PC-3 (cell line): ENCODE results near the gene STK24. TPM values are rescaled to one million over a fixed set of nuclear protein-coding genes. Genes with fewer than 3 reads are reported as not detected.

ENCODE experiments used
- ATAC-seq: fragments of 200-7000 bp; cut with Tn5 transposase; 2 replicates; pipeline ENCODE4 v1.9.1; 2020; ENCODE audit warnings: mild to moderate bottlenecking, moderate library complexity
- BruUV-seq: library from RNA; stranded (reverse); fragments of 400-500 nt; replicated peaks from 2 replicates; lab custom pipeline; 2021; lab: Mats Ljungman, UMichigan
- CTCF ChIA-PET: fragments of 300-600 bp; sonication (Branson Sonifier 250); formaldehyde crosslinking; loops from one replicate; lab custom pipeline; 2022; ENCODE audit warnings: antibody characterized with exemption; lab: Charles Lee
- POLR2A ChIA-PET: fragments of 300-600 bp; sonication (Branson Sonifier 250); formaldehyde crosslinking; loops from one replicate; lab custom pipeline; 2022; ENCODE audit warnings: antibody characterized with exemption; ENCODE audit not compliant: unreplicated experiment; lab: Charles Lee
- DNase-seq: peaks from one replicate; pipeline ENCODE4 v3.0.0-alpha.2; 2015
- H2AFZ ChIP-seq: fragments of 300-600 bp; sonication (generic); 2 replicates; pipeline ENCODE4 v1.6.0; 2016; ENCODE audit warnings: antibody characterized with exemption, low read length
- H3F3A ChIP-seq: fragments of 300-600 bp; sonication (generic); one replicate; pipeline ENCODE4 v1.6.0; 2017; ENCODE audit warnings: antibody characterized with exemption, low read length, control low read depth, mild to moderate bottlenecking; ENCODE audit not compliant: unreplicated experiment
- H3K27ac ChIP-seq: fragments of 300-600 bp; sonication (generic); 2 replicates; pipeline ENCODE4 v1.5.1; 2016; ENCODE audit warnings: mild to moderate bottlenecking, low read length
- H3K27me3 ChIP-seq: fragments of 300-600 bp; sonication (generic); 2 replicates; pipeline ENCODE4 v1.6.1; 2016; ENCODE audit warnings: low read length, mixed read lengths
- H3K36me3 ChIP-seq: fragments of 300-600 bp; sonication (generic); 2 replicates; pipeline ENCODE4 v1.6.1; 2016; ENCODE audit warnings: low read depth, mixed run types, low read length, mixed read lengths
- H3K4me1 ChIP-seq: fragments of 300-600 bp; sonication (generic); 2 replicates; pipeline ENCODE4 v1.5.1; 2016; ENCODE audit warnings: low read length; ENCODE audit not compliant: insufficient read depth
- H3K4me2 ChIP-seq: fragments of 300-600 bp; sonication (generic); 2 replicates; pipeline ENCODE4 v1.6.0; 2016; ENCODE audit warnings: low read length
- H3K4me3 ChIP-seq: fragments of 300-600 bp; sonication (generic); 2 replicates; pipeline ENCODE4 v1.5.1; 2016; ENCODE audit warnings: mild to moderate bottlenecking, low read length, mixed read lengths
- H3K79me2 ChIP-seq: fragments of 300-600 bp; sonication (generic); 2 replicates; pipeline ENCODE4 v1.6.1; 2017; ENCODE audit warnings: low read length, mixed read lengths
- H3K9ac ChIP-seq: fragments of 300-600 bp; sonication (generic); 2 replicates; pipeline ENCODE4 v1.6.0; 2016; ENCODE audit warnings: mild to moderate bottlenecking, low read length
- H3K9me2 ChIP-seq: fragments of 300-600 bp; sonication (generic); replicated peaks from 2 replicates; pipeline ENCODE4 v1.6.1; 2016; ENCODE audit warnings: mixed run types, low read length, mixed read lengths
- H3K9me3 ChIP-seq: fragments of 300-600 bp; sonication (generic); 2 replicates; pipeline ENCODE4 v1.6.1; 2016; ENCODE audit warnings: low read length, mixed read lengths
- H4K20me1 ChIP-seq: fragments of 300-600 bp; sonication (generic); 2 replicates; pipeline ENCODE4 v1.6.1; 2016; ENCODE audit warnings: low read length, mixed read lengths
- EZH2 ChIP-seq: fragments of 300-600 bp; sonication (generic); IDR thresholded peaks from one replicate; pipeline ENCODE4 v1.6.1; 2017; ENCODE audit warnings: antibody characterized with exemption, mild to moderate bottlenecking, low read length; ENCODE audit not compliant: unreplicated experiment
- EZH2phosphoT487 ChIP-seq: fragments of 300-600 bp; sonication (generic); IDR thresholded peaks from 2 replicates; pipeline ENCODE4 v1.6.1; 2018; ENCODE audit warnings: mild to moderate bottlenecking, antibody characterized with exemption, low read length, borderline replicate concordance
- intact Hi-C: fragments of 100-400 bp; cut with micrococcal nuclease; formaldehyde crosslinking; loops from 2 replicates; pipeline ENCODE4 v1.9.0; 2023
- total RNA-seq: library from RNA; depleted of rRNA; stranded (reverse); fragments of >200 nt; gene quantifications from 2 replicates; pipeline ENCODE4 v1.2.3, GENCODE V29; 2014
- TF ChIP-seq, protein P1 (sequence below): fragments of 300-600 bp; sonication (generic); conservative IDR thresholded peaks from 2 replicates; pipeline ENCODE4 v1.5.1; 2017; ENCODE audit warnings: antibody characterized with exemption, low read depth, mild to moderate bottlenecking, low read length

STK24 gene
- total RNA-seq, 1 experiment from 2014 or later: 52.4 TPM

DNA sequence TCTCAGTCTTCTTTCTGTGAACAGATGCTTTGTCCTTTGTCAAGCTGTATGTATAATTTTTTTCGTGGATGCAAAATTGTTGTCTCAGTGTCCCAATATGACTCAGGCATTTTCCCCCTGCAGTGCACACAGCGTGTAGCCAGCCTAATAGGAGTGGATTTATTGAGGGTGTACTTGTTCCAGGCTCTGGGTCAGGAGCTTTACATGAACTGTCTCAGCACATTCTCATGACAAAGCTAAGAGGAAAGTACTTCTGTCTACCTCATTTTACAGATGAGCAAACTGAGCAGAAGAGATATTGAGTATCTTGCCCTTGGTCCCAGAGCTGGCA, 50.8 kb downstream of the STK24 start:
- peaks cover 100% of the 10 kb centered on the region for H3K79me2 ChIP-seq
- no peak for ATAC-seq
- TF ChIP-seq EZH2: no peak
- no peak for TF ChIP-seq EZH2phosphoT487
- TF ChIP-seq, protein P1, sequence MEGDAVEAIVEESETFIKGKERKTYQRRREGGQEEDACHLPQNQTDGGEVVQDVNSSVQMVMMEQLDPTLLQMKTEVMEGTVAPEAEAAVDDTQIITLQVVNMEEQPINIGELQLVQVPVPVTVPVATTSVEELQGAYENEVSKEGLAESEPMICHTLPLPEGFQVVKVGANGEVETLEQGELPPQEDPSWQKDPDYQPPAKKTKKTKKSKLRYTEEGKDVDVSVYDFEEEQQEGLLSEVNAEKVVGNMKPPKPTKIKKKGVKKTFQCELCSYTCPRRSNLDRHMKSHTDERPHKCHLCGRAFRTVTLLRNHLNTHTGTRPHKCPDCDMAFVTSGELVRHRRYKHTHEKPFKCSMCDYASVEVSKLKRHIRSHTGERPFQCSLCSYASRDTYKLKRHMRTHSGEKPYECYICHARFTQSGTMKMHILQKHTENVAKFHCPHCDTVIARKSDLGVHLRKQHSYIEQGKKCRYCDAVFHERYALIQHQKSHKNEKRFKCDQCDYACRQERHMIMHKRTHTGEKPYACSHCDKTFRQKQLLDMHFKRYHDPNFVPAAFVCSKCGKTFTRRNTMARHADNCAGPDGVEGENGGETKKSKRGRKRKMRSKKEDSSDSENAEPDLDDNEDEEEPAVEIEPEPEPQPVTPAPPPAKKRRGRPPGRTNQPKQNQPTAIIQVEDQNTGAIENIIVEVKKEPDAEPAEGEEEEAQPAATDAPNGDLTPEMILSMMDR: no peak
- H3K27ac ChIP-seq: no peak overlapping the region
- ChIA-PET CTCF (no interaction called here), POLR2A (no interaction called here)
- H3K36me3 ChIP-seq: no peaks in the 10 kb centered on the region
- H3K4me2 ChIP-seq: no peak overlapping the region
- H3K4me1 ChIP-seq: no peaks in the 10 kb centered on the region
- intact Hi-C loops: no loop called here
- H3K9ac ChIP-seq: no peak overlapping the region
- no peaks in the 10 kb centered on the region for H3K27me3 ChIP-seq
- no peak overlapping the region for H3K4me3 ChIP-seq
- H4K20me1 ChIP-seq: peaks cover 33% of the 10 kb centered on the region
- no TSS peak for BruUV-seq
- H2AFZ ChIP-seq: no peak overlapping the region
- no peaks in the 10 kb centered on the region for H3F3A ChIP-seq
- H3K9me2 ChIP-seq: no peaks in the 10 kb centered on the region
- H3K9me3 ChIP-seq: no peaks in the 10 kb centered on the region
- DNase-seq: no peak

DNA sequence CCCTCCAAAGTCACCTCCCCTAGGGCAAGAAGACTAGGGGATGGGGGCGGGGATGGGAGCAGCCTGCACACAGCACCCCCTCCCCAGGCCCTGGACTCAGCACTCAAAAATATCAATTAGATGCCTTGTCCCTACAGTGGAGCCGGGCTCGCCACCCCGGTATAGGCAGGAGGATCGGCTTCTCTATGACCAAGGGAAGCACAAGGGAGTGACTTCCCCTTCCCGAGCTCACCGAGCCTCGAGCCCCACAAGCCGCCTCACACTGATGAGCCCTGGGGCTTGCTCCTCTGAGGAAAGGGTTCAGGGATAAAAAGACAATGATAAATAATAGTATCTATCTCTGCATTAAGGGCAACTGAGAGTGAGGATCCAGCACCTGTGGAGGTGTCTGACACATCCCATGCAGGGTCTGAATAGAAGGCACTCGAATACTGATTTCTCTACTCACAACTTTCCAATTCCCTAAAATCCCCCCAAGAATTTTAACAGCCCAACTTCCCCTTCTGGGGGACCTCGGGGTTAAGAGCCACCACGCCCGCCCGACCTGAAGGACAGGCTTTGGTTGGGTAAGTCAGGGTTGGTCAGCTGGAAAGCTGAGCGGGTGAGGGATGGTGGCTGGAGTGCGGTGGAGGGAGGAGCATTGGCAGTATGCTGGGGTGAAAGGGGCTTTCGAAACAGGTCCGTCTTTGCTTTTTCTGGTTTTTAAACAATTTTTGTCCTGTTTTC, 51.3 kb downstream of the STK24 start:
- TF ChIP-seq EZH2phosphoT487 (no peak), EZH2 (no peak)
- TF ChIP-seq, protein P1: no peak
- intact Hi-C loops: no loop called here
- Histone ChIP-seq H3F3A (no peaks in the 10 kb centered on the region), H3K9ac (no peak overlapping the region), H3K79me2 (peaks cover 100% of the 10 kb centered on the region), H3K27me3 (no peaks in the 10 kb centered on the region), H3K27ac (no peak overlapping the region), H3K4me3 (no peak overlapping the region), H3K4me1 (no peaks in the 10 kb centered on the region), H3K9me3 (no peaks in the 10 kb centered on the region), H3K36me3 (no peaks in the 10 kb centered on the region), H3K4me2 (no peak overlapping the region), H2AFZ (no peak overlapping the region), H4K20me1 (peaks cover 37% of the 10 kb centered on the region), H3K9me2 (no peaks in the 10 kb centered on the region)
- ChIA-PET POLR2A (no interaction called here), CTCF (no interaction called here)
- BruUV-seq: no TSS peak
- DNase-seq (no peak), ATAC-seq (no peak)

DNA sequence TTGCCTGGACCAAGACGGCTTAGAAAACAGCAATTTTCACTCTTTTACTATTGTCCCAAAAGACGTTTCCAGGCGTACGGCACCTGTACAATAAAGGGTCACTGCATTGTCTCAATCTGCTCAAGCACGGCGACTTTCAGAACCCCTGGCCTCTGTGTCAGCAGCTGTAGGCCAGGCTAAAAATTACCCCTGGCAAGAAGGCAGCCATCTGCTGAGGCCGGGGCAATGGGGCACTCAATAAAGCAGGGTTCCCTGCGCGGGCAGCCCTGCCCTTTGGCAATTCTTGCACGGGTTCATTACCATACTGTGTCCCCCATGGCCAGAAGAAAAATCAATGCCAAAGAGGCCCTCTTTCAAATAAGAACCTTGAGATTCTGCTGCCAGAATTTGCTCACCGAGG, 52.1 kb downstream of the STK24 start:
- Histone ChIP-seq H3K27me3 (no peaks in the 10 kb centered on the region), H3K4me3 (no peak overlapping the region), H3K79me2 (peaks cover 100% of the 10 kb centered on the region), H3K4me1 (no peaks in the 10 kb centered on the region), H3K9me2 (no peaks in the 10 kb centered on the region), H4K20me1 (peaks cover 32% of the 10 kb centered on the region), H3K36me3 (no peaks in the 10 kb centered on the region), H3K4me2 (no peak overlapping the region), H3K9ac (no peak overlapping the region), H3K9me3 (no peaks in the 10 kb centered on the region), H3K27ac (no peak overlapping the region), H2AFZ (no peak overlapping the region), H3F3A (no peaks in the 10 kb centered on the region)
- TF ChIP-seq, protein P1: no peak
- TF ChIP-seq EZH2 (no peak), EZH2phosphoT487 (no peak)
- POLR2A ChIA-PET: no interaction called here
- ATAC-seq (no peak), DNase-seq (no peak)
- BruUV-seq: no TSS peak
- intact Hi-C loops: no loop called here
- CTCF ChIA-PET: no interaction called here
